RPMI7951 (cell line): ENCODE measurements around the gene SNX5. TPM values are rescaled to one million over a fixed set of nuclear protein-coding genes. Genes with fewer than 3 reads are reported as not detected.

ENCODE experiments used
- DNase-seq: peaks from one replicate; pipeline ENCODE4 v3.0.0-alpha.2; 2012; ENCODE audit warnings: low read depth
- total RNA-seq: library from RNA; depleted of rRNA; stranded (reverse); fragments of >200 nt; shearing (Covaris generic); gene quantifications from 2 replicates; pipeline ENCODE4 v1.2.3, GENCODE V29; 2014

Gene SNX5
- total RNA-seq, 1 experiment from 2014 or later, result 228 TPM

DNA sequence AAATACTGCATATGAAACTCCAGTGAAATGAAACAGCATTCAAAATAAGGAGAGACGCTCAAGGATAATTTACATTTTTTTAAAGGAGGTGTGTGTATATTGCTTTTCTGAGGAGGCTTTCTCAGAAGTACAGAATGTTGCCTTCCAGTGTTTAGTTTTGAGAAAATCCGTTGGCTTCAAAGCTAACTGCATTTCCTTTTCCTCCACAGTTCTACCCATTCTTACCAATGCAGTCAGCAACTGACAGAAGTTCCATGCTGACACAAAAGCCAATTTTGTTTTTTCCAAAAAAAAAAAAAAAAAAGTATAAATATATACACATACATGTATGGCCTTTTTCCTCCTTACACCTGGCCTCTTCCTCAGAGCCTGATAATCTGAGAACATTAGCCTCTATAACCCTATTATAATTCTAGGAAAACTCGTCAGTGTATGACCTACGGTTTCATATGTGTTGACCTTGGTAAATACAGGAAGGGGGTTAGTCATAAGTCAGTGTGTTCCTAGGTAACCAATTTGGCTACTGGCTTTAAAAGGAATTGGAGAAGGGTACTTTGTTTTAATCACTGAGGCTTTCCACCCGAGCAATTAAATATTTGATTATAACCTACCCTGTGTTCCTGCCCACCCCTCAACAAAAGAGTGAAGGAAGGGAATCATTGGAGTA is 24.4 kb upstream of the SNX5 start:
- DNase-seq, result no peak

DNA sequence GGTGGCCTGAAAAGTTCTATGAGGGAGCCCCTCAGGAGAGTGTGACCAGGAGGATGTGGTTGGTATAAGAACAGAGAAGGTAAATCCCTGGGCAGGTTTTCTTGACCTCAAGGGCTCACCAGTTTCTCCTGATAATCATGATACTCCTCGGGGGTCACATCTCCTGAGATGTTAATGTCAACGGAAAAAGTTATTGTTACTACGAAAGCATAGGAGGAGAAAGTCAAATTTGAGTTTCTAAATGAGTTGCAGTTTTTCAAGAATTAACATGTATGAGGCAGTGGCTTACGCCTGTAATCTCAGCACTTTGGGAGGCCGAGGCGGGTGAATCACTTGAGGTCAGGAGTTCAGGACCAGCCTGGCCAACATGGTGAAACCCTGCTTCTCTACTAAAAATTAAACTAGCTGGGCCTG is 23.6 kb upstream of the SNX5 start:
- DNase-seq, result no peak

DNA sequence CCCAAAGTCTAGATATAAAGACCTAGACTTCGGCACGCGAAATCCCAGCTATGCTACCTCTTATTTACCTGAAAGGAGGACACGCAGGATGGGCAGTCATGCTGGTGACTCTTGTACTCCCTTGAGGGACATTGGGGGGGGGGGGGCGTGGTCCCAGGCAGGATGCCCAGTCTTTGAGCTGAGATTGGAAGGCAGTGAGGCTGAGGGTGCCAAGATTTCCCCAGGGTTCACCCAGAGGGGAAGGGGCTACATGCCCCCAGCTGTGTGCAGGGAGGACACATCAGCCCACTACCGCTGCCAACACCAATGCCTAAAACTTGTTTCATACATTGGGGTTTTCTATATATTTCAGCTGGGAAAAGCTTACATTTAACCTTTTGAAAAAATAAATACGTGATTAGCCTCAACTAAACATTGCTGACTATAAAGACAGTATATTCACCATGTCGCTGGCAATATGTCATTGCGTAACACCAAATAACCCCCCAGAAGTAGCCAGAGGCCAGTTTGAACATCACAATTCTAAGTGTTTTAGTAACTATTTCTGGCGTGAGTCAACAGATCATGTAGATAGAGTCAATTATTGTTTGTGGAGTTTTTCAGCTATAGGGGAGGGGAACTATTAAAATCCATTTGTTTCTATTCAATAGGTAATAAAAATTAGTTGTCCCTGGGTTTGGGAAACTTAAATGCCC is 21.8 kb upstream of the SNX5 start:
- DNase-seq, result peak; percentile 27

DNA sequence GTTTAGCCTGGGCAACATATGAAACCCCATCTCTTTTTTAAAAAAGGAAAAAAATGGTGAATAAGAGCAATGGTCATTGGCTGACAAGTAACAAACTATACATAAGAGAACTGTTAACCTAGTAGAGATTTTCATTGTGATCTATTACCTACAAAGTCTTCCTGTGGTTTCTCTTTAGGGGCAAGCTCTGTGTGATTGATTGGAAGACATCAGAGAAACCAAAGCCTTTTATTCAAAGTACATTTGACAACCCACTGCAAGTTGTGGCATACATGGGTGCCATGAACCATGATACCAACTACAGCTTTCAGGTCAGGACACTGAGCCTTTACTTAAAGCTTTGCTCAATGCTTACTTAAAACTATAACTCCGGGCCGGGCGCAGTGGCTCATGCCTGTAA is 19.4 kb upstream of the SNX5 start:
- DNase-seq, result no peak

DNA sequence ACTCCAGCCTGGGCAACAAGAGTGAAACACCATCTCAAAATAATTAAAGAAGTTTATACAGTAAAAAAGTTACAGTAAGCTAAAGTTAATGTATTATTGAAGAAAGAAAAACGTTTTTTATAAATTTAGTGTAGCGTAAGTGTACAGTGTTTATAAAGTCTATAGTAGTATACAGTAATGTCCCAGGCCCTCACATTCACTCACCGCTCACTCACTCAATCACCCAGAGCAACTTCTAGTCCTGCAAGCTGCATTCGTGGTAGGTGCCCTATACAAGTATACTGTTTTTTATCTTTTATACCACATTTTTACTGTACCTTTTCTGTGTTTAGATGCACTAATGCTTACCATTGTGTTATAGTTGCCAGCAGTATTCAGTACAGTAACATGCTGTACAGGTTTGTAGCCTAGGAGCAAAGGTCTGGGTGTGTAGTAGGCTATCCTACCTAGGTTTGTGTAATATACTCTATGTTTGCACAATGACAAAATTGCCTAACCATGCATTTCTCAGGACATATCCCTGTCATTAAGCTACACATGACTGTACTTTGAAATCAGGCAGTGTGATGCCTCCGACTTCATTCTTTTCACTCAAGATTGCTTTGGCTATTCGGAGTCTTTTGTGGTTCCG is 16.9 kb upstream of the SNX5 start:
- DNase-seq, result no peak

DNA sequence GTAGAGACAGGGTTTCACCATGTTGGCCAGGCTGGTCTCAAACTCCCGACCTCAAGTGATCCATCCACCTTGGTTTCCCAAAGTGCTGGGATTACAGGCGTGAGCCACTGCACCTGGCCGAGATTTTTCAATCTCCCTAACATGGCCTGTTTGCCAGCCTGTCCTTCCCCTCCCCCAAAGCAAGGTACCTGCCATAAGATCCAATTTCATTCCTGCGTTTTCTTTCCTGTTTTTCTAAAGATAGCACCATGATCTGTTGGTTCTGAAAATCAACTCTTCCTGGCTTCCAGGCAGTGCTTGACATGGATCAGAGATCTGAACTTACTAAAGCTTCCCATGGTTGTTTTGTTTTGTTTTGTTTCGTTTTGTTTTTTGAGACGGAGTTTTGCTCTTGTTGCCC is 7.7 kb upstream of the SNX5 start:
- no peak for DNase-seq

DNA sequence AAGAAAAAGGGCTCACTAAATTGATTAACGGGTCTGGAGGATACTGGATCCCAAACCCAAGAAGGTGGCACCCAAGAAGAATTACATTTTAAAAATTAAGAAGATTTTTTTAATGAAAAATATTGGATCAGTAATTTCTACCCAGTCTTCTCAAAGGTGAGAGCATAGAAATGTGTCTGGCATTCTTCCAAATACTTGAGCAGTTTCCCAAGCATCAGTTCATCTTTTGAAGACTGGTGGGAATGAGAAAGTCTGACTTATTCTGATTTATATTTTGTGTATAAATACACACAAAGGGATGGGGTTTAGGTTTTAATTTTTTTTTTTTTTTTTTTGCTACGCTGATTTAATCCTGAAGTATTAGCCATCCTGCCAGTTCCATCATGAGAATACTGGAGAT is 3.5 kb upstream of the SNX5 start:
- DNase-seq, result no peak

DNA sequence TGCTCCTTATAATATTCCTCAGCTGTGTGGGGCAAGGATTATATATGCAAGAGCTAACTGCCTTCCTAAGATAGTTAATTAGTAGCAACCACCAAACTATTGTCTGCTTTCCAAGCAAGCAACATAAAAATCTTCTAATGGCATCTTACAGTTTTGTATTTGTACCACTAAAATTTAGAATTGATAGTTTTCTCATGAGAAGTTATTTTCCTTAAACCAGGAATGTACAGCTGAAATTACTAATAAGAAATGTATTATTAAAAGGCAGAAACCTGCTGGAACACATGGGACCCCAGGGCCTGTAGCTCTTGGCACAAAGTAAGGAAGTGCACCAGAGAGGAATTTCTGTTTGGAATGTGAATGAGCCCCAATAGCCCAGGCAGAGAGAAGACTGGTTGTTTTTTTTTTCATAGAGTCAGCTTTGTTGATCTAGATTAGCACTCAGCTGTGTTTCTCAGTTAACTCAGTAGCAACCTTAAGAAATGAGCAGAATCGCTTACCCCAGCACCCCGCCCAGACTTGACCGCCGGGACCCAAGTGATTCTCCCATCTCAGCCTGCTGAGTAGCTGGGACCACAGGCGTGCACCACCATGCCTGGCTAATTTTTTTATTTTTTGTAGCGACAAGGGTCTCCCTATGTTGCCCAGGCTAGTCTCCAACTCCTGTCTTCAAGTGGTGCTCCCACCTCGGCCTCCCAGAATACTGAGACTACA is 2.9 kb upstream of the SNX5 start:
- peak; percentile 68 for DNase-seq

DNA sequence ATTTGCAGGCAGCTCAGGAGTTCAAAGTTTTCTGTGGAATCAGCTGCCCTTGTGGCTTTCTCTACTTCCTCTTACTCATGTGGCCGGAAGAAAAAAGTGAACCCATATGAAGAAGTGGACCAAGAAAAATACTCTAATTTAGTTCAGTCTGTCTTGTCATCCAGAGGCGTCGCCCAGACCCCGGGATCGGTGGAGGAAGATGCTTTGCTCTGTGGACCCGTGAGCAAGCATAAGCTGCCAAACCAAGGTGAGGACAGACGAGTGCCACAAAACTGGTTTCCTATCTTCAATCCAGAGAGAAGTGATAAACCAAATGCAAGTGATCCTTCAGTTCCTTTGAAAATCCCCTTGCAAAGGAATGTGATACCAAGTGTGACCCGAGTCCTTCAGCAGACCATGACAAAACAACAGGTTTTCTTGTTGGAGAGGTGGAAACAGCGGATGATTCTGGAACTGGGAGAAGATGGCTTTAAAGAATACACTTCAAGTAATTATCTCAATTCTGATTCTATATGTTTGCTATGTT is 1.4 kb upstream of the SNX5 start:
- peak; percentile 86 for DNase-seq

DNA sequence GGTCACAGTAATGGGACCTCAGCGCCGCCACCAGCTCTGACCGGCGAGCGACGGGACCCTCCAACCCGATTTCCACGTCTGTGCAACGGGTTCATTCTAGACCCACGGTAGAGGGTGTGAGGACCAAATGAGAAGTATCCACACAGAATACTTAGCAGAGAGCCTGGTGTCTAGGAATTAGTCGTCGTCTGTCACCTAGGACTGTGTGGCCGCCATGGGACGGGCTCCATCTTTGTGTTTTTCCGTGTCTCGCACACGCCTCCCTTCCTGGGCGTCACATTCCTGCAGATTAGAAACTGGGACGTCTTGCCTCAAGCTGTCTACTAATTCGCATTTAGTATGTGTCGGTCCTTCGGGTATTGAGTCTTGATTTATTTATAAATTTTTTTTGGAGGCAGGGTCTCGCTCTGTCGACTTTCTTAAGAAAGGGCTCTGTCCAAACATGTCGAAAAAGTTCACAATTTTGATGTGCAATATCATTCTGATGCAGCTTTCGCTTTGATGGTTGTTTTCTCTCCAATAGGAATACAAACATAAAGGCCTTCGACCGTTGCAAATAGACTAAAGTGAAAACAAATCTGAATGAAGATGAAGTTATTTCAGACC is 787 bp upstream of the SNX5 start:
- peak; percentile 71 for DNase-seq

DNA sequence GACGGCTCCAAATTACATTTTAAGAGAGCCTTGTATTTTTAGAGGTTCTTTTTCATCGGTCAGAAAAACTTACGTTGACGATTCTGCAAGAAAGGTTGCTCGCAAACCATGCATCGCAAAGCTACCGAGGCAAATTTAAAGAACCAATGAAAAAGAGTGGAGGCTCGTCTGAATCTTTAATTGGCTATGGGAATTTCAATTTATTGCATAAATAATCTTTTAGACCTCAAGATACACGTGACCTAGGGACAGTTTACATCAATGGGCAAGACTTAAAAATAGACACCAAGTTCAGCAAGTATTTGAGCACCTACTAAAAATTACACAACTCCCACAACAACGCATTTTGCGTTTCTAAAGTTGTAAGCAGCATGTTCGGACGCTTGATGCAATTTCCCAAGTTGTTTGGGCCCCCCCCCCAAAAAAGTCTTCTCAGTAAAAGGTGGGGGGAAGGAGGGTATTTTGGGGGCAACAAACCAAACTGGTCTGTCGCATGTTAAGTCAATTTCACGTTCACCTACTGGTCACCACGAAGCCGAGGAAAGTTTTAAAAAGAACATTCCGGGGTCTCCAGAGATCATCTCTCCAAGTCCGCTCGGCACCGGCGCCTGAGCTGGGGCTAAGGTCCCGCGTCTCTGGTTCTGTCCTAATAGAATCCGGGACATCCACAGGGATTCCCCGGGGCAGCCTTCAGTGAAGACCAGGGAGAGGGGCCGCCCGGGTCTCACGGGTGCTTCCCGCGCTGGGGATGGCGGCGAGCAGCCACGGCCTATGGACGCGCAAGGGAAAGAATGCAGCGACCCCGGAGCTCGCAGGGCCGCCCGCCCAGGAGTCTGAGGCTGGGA is 851 bp downstream of the SNX5 start:
- DNase-seq, result peak; percentile 64

DNA sequence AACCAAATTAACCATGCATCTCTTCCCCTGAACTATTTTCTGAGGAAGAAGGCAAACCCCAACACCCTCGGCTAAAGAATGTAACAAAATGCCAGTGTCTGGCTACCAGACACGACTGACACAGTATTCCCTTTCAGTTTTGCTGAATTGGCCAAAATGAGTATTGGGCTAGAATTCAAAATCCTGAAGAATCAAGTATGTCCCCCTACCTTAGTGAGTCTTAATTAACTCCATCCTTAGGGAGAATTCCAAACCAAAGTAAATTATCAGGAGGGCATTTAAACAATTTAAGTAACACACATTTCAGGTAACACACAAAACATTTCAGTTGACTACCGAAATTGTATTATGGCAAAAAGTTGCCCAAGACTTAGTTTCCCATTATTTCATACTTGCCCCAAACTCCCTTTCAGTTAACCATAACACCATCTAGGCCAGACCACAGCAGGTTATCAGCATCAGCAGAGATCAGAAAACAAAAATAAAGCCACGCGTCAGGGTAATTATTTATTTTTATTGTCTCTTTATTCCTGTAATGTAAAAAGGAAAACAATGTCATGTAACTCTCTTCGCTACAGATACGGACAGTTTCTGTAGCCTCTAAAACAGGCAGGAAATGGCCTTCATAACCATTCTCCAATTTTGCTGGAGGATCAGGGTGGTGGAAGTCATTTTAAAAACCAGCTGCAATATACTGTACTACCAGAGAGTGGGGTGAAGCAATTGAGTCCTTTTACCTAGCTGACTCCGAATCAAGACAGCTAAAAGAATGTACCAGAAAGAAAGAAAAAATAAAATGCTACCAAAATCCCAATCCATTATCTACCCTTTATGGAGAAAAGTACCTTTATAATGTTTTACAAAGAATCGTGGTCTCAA is 1.9 kb downstream of the SNX5 start:
- peak; percentile 62 for DNase-seq

DNA sequence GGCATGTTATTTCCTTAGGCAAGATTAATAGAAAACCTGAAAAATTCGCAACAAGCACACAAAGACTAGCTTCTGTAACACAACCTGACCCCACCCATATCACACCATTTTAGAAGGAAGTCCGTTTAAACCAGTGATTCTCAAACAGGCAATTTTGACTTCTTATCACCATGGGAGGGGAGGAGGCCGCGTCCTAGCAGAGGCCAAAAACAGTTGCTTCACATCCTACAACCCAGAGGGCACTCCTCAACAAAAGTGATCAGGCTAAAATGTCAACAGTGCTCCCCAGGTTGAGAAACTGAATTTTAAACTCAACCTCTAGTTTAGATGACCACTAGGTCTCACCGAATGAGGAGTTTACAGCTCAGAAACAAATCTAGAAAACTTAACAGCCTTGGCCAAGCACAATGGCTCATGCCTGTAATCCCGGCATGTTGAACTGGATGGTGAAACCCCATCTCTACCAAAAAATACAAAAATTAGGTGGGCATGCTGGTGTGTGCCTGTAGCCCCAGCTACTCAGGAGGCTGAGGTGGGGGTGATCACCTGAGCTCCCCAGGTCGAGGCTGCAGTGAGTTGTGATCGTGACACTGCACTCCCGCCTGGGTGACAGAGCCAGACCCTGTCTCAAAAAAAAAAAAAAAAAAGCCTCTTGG is 3.4 kb downstream of the SNX5 start:
- no peak for DNase-seq

DNA sequence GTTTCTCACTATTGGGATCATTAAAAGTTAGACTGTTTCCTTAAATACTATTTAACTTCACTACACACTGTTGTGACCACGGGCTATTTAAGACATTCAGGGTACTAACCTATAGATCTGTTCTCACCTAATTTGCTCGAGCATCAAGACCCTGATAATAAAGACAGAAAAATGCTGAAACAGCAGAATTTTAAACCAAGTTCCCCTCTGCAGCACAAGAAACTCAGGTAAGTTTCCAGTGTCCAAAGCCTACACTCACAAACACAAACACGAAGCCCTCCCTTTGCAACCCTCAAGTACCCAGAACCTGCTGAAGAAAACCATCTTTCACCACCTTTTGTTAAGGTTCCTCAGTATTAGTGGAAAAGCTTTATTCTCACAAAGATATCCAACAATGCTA is 4.0 kb downstream of the SNX5 start:
- no peak for DNase-seq

DNA sequence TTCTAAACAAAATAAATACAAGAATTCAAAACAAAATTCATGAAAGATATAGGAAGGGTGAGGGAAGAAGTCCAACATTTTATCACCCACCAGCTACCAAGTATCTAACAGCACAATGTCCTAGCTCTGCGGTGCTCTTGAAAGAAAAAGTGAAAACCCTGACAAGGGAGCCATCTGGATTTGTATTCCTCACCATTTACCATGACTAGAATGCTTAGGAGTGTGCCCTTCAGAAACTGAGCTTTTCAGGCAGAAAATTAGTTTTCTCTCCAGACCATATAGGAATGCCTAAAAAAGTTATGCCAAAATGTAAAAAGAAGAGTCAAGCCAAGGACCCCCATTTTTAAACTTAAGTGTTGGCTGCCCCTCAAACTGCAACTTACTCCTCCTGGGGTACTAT is 4.5 kb downstream of the SNX5 start:
- DNase-seq, result no peak

DNA sequence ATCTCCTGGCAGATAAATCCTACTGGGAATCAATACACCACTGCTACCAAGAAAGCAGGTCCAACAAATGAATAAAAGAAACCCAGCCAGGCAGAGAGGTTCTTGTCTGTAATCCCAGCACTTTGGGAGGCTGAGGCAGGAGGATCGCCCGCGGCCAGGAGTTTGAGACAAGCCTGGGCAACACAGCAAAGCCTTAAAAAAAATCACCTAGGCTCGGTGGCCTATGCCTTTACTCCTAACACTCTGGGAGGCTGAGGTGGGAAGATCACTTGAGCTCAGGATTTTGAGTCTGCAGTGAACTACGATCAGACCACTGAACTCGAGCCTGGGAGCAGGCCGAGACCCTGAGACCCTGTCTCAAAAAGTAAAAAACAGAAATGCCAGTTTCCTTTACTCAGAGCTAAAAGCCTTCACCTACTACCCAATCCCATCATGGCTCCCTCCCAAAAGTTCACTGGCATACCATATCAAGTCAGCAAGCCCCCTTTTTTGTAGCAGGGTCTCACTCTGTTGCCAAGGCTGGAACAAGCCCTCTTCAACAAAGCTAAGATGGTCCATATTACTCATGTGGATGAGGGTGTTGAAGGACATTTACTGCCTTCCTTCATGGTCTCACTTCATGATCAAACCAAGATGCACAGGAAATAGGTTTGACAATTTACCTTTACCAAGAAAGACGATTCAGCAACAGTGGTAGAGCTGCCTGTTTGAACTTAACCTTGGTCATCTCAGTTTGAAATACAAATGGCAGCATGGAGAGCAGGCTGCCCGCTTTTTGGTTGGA is 5.3 kb downstream of the SNX5 start:
- DNase-seq, result no peak

DNA sequence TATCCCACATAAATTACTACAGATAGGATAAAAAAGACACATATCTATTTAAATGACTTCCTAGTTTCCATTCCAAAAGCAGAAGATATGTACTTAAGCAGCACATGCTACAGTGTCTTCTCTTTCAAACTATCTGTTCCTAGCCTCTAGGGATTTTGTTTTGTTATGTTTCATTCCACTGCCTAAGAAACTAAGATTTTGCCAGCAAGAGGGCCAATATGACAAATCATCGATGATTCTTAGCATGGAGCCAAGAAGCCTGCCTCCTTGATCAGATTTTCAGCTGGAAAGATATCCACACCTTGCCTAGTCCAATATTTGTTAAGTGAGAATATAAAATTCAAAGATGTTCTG is 7.0 kb downstream of the SNX5 start:
- no peak for DNase-seq

DNA sequence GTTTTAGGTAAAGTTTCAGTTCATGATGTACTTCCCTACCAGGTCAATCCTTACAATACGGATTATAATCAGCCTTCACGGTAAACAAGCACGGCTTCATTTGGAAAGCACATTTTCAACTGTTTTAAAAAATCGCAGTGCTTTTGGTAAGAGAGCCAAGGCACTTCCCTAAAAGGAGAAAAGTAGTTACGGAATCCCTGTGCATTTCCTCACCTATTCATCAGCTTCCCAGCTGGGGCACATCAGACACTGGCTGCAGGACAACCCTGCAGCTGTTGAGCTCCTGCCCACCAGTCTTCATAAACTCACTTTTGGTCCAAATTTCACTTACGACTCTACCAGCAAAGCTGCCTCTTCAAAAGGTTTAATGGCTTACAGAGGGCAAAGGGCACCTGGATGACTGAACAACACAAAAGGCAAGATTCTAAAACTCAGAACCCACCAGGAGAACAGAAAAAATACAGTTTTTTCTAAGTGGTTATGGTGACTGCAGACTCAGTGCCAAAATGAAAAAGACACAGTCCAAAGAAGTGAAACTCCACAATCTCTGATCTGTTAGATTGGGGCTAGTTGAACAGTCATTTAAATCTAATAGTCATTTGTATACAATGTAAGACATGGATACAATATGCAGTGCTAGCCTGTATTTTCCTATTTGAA is 7.5 kb downstream of the SNX5 start:
- no peak for DNase-seq
